Activated CD4-positive, alpha-beta T cell treated with anti-CD3 and anti-CD28 coated beads, Interleukin-2, amount 50 U/mL, for 4 hours (primary cell): ENCODE data around the gene LCLAT1.

Source experiments
- DNase-seq, 2 experiments: peaks; one replicate each; pipeline ENCODE4 v3.0.0-alpha.2; 2020

Gene LCLAT1

GRCh38 chr2:30447149-30448045 lies at the start of gene LCLAT1:
Gene LCLAT1, plus strand, starts transcription at chr2:30447246. Its CDS starts 78,345 bp downstream, at chr2:30525591.
- peak; percentile 80 to 86 for DNase-seq

GRCh38 chr2:30398084-30398873 lies 48.8 kb upstream of the LCLAT1 start:
- DNase-seq = no peak

GRCh38 chr2:30400151-30400954 lies 46.7 kb upstream of the LCLAT1 start:
- no peak for DNase-seq

GRCh38 chr2:30402441-30403182 lies 44.4 kb upstream of the LCLAT1 start:
- DNase-seq = no peak

DNA sequence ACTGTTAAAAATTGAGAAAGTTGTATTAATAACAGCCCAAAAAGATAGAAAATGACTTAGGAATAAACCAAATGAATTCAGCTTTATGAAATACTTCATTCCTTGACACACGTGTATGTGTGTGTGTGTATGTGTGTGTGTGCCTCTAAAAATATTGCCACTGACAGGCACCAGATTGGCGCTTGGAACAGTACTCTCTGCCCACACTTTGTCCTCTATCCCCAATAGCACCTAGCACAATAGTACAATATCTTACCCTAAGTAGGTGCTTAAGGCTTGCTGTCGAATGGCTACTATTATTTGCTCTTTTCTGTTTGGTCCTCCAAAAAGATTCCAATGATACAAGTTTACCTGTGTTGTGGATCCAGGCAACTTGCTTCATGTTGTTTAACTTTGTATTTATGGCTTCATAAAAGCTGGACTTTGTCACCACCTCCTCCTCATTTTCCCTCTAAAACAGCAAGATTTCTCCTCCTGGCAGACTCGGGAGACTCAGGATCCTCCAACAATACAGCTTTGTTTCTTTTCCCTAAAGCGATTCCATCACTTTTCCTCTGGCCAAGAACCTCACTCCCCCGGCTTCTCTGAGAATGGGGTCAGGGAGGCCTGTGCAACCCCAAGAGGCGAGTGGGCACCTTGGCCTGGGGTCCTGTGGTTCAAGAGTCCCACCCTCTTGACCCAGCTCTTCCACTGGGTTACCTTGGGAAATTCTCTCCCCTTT lies 43.3 kb upstream of the LCLAT1 start:
- DNase-seq = no peak

GRCh38 chr2:30404319-30405259 lies 42.5 kb upstream of the LCLAT1 start:
- DNase-seq = no peak

- no peak for DNase-seq
Measured at GRCh38 chr2:30405260-30405605, 41.8 kb upstream of the LCLAT1 start.

- DNase-seq = no peak
Measured at GRCh38 chr2:30406853-30407252, 40.2 kb upstream of the LCLAT1 start.

DNA sequence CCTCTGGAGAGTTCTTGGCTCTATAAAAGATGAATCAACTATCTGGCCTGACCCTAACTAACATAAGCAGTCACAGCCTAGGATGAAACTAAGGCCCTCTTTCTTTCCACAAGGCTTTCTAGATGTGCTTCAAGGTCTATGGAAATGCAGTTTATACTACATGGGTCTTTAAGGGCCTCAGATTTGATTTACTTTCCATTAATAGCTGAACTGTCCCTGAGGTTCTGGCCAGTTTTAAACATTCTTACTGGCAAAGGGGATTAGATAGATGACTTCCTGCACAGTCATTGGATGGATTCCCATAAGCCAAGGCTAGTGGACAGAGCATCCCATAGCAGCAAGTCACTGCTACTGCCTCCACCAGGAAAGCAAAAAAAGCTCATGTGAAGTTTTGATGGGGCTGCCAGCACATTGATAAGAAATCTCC lies 38.1 kb upstream of the LCLAT1 start:
- DNase-seq = no peak

GRCh38 chr2:30410217-30410616 lies 36.8 kb upstream of the LCLAT1 start:
- DNase-seq = no peak

DNA sequence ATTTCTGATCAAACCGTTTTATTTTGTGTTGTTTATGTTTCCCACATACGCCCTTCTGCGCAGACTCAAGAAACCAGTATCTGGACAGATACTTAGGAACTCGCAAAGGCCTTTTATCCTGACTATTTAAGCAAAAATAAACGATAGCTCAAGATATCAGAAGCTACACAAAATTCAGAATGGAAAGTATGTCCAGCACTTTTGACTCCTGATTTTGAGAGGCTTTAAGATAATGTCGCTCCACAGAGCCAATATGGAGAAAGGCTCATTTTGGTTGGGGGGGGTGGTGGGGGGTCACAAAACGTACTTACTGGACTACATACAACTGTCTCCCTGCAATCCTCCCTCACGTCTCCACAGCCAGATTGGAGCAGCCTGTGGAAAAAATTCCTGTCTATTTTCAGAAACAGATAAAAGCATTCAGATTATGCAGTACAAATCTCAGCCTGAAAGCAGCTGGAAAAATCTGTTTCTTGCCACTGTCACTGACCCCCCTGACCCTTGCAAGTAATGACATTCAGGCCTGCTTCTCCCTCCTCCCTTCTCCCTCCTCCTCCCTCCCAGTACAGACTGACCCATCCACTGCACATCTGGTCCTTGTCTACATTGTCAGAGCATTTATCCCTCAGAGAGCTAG lies 34.9 kb upstream of the LCLAT1 start:
- DNase-seq = no peak

DNA sequence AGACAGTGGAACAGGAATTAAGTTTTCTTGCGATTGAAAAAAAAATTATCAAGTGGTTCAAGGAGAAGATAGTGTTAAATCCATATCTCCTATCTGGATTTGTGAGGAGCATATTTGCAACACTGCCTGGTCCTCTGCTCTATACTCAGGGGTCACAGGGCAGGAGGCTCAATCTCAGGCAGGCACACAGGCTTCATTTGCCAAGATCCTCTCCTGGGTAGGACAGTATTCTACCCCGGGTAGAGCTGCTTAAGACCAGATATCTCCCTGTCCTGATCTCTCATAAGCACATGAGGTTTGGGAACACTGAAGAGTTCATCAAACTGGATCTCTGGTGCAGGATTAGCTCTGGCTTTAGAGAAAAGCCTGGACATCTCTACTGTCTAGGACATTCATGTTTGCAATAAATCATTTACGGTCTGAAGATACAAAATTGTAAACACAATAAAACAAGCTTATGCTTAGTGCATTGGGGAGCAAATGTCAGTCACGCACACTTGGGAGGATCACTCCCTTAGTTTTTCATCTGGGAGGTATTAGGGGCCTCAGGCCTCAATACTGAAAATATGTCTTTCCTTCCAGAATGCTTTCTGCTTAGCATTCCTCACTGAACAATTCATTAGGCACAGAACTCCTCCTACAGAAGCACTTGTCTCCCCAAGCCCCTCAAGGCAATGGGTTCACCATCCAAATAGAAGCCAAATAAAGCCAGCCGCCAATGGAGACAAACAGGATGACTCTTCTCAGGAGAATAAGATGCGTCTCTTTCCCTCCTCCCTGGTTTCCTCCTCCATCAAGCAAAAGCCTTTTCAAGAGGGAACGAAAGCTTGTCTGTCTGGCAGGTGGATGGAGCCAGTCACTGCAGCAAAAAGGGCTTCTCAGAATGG lies 34.1 kb upstream of the LCLAT1 start:
- no peak for DNase-seq

- no peak for DNase-seq
Measured at GRCh38 chr2:30414961-30415360, 32.1 kb upstream of the LCLAT1 start.

DNA sequence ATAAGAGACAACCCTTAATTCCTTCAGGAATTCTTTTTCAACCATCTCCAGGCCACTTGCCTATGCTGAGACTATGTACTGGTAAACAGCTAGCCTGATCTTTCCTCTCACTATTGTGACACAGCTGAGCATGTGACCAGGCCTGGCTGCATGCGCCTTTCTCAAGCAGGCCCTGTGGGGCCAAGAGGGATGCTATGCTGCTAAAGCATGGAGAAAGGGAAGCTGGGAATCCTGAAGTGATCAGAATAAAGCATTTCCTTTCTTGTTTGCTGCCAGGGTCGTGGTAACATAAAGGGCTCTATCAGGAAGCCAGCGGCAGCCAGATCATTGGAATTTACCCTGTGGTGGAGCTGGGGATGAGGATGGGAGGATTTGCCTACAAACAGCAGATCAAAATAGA lies 29.8 kb upstream of the LCLAT1 start:
- DNase-seq = no peak

DNA sequence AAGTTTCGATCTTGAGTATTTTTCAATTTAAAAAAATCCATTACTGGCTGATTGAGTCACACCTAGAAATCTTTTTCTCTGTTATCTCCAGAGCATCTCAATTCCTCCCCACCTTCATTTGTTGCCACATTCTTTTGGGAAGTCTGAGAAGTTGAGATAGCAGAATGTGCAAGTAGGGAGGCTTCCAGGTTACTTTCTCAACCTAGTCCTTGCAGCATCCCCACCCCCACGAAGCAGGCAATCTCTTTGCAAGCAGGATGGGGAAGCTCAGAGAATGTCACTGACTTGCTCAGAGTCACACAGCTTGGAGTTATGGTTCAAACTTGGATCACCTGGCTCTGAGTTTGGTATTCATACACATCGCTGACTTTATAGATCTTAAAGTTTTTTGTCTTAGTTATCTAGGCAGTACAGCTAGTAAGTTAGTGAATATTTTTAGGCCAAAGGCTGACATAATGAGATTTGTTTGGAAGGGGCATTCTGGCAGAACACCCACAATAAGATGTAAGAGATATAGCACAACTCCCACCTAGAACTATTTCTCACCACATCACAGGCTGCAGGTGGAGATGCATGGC lies 25.9 kb upstream of the LCLAT1 start:
- no peak for DNase-seq

GRCh38 chr2:30421604-30422443 lies 25.2 kb upstream of the LCLAT1 start:
- peak; percentile 20 to 24 for DNase-seq

GRCh38 chr2:30422444-30423040 lies 24.5 kb upstream of the LCLAT1 start:
- DNase-seq = peak; percentile 81 to 85
